NCI-H345 treated with DMSO at 0.1 percent for 48 hours (cell line): ENCODE results near the gene SH3BP2.

Source experiments
- DNase-seq: peaks from one replicate; lab custom pipeline; 2025; ENCODE audit not compliant: unreplicated experiment; lab: John Stamatoyannopoulos, UW

SH3BP2 gene

DNA sequence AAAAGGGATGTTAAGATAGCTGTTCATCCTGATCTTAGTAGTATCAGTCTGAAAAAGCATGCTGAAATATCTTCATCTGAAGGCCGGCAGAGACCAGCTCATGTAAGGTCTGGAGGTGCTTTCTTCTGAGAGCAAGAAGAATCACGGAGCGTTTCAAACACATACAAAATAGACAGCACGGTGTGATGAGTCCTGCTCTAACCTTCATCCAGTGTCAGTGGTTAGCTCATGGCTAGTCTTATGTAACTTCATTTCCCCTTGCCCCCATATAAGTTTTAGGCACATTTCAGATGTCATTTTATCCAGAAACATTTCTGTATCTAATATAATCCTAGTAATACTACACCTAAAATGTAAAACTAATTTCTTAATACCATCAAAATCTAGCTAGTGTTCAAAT is 78.6 kb downstream of the SH3BP2 start:
- DNase-seq = no peak

- no peak for DNase-seq
Observed at GRCh38 chr4:2871911-2872310, 79.0 kb downstream of the SH3BP2 start.

DNA sequence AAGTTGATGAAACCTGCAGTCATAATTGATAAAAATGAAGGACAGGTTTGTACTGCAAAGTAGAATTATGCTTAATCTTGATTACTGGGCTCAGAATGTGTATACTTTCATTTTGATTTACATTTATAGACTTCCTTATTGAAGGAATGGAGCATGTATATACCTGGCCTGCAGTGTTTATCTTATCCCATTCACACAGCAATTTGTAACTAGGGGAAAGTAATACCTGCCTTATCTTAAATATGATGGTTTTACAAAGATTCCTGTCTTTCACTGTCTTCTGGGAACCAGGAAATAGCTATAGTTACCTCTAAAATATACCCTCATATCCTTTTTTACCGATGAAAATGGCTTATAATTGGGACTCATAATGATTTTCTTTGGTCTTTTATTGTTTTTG is 80.4 kb downstream of the SH3BP2 start:
- no peak for DNase-seq

GRCh38 chr4:2874861-2875260 is 82.0 kb downstream of the SH3BP2 start:
- DNase-seq = no peak

- no peak for DNase-seq
Observed at GRCh38 chr4:2875556-2875955, 82.7 kb downstream of the SH3BP2 start.

DNA sequence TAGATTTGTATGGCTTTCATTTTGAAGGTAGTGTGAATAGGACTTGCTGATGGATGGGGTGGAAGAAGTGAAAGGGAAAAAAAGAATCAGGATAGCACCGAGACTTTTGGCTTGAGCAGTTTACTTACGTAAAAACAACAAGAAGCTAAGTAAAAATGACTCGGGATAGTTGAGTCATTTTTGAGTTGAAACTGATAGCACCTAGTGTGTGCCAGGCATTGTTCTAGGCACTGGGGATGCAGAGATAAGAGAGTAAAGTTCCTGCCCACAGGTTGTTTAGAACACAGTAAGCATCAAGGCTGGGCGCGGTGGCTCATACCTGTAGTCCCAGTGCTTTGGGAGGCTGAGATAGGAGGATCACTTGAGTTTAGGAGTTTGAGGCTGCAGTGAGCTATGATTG is 85.5 kb downstream of the SH3BP2 start:
- no peak for DNase-seq

GRCh38 chr4:2879026-2879425 is 86.1 kb downstream of the SH3BP2 start:
- no peak for DNase-seq

- DNase-seq = no peak
Observed at GRCh38 chr4:2881431-2881830, 88.5 kb downstream of the SH3BP2 start.

GRCh38 chr4:2882341-2882740 is 89.5 kb downstream of the SH3BP2 start:
- no peak for DNase-seq

DNA sequence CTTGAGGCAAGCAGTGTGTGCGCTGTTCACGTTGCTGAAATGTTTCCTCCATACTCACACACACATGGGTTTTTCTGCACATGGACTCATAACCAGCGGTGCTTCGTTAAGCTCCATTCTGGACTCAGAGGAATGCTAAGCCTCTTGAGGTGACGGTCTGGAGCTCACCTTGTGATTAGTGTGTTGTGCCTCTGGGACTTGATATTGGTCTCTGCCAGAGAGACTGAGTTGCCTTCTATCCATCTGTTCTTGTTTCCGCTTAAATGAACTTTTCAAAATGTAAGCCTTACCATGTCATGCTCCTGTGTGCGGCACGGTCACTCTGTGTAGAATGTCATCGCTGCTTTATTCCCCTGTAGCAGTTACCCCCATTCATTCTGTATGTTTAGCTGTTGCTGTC is 93.3 kb downstream of the SH3BP2 start:
- no peak for DNase-seq

DNA sequence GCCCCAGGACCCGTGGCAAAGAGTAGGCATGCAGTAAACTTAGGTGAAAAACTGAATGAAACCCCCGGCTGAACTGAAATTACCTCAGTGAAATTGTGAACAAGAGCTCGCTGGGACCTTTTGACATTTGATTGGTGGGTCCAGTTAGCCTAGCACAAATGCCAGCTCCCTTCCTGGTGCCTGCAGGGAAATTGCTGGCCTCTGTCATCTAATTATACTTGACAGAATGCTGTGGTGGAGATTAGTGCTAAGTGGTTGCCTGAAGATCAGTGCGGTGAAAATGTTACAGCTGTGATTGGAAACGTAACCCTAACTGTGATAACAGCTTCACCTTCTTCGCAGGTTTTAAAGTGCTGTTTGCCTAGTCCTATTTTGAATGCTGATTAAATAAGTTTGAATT is 93.7 kb downstream of the SH3BP2 start:
- DNase-seq = no peak

GRCh38 chr4:2887343-2887742 is 94.5 kb downstream of the SH3BP2 start:
- no peak for DNase-seq

DNA sequence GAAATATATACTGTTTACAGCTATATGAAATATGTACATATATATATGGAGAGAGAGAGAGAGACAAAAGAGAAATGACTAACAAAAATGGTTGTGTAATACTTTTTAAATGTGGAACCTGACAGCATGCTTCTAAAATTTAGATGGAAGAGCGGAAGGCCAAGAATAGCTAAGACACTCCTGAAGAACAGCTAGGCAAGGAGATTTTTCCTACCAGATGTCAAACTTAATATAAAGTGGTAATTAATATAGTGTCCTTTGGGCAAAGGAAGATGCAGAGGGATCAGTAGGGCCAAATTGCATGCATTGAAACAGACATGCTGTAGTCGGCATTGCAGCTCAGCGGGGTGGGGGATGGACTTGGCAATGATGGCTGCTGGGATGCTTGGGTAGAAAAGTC is 96.0 kb downstream of the SH3BP2 start:
- DNase-seq = no peak
